NCI-H82 treated with DMSO at 0.1 percent for 48 hours (cell line): ENCODE data around the gene HNRNPH2.

ENCODE experiments used
- DNase-seq: peaks from one replicate; lab custom pipeline; 2025; ENCODE audit not compliant: unreplicated experiment; lab: John Stamatoyannopoulos, UW

HNRNPH2 gene

DNA sequence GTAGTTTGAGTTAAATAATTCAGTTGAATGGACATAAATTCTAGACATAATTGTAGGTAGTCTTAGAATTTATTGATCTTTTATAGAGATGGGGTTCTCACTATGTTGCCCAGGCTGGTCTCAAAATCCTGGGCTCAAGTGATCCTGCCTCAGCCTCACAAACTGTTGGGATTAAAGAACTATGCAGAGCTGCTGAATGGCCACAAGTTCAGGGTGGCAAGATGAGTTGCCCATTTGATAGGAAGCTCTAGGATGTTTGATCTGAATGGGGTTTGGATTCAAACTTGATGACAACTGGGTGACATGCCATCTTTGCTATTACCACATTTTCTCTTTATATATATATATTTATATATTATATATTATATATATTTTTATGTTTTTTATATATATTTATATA is 13.7 kb upstream of the HNRNPH2 start:
- DNase-seq, result no peak

DNA sequence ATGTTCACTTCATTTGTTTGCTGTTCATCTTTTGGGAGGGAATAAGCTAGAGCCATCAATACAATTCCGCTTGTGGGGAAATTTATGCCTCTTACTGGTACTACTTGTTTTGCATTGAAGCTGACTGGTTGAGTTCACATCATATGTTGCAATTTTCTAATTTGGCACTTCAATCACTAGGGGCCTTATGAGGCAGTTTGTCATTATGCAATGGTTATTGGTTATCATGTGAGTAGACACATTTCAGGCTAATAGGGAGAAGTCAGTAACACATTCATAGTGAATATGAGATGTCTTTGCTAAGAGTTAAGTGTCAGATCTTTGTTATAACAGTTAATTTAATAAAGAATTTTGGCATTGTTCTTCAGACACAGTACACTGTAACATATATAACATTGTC is 12.2 kb upstream of the HNRNPH2 start:
- DNase-seq, result no peak

DNA sequence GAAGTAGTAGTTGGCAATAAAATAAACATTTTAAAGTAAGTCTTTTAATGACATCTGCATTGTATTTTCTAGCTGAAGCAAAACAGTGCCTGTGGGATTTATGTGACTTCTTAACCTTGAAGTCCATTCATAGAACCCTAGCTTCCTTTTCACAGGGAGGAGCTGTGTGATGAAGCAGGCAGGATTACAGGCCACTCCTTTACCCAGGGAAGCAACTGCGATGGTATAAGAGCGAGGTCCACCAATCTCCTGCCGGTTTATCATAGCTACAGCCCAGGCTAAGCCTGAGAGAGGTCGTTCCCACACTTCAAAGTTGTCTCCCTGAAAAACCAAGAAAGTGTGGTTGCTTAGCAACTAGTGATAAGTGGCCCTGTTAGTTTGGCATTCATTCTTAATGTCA is 10.2 kb upstream of the HNRNPH2 start:
- DNase-seq, result no peak

DNA sequence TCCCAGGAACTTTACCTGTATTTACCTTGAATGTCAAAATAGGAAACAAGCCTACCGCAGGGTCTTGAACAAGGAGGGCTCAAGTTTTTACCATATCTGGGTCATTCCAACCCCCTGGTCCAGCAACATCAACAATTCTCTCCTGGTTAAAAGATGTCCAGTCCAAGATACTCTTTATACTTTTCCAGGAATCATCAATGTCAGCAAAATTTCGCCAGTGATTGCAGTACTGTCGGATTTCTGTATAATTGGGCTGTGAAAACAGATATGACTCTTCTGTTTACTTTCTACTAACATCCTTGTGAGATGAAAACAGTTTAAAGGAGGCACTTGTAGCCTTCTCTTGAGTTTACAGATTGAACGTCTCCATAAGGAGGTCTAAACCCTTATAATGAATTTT is 9.3 kb upstream of the HNRNPH2 start:
- no peak for DNase-seq

DNA sequence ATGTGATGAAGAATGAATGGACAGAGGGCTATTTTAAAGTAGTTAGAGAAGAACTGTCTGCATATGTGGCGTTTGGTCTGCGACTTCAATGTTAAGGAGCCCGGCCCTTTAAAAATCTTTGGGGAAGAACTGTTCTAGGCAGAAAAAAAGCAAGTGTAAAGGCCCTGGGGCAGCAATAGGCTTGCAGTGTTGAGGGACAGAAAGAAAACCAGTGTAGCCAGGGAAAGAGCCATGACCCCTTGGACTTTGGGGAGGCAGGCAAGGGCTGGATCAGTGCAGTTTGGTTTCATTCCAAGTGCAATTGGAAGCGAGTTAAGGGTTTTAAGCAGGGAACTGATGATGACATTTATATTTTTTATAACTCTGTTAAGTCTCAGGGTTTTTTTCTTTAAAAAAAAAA is 8.2 kb upstream of the HNRNPH2 start:
- no peak for DNase-seq

DNA sequence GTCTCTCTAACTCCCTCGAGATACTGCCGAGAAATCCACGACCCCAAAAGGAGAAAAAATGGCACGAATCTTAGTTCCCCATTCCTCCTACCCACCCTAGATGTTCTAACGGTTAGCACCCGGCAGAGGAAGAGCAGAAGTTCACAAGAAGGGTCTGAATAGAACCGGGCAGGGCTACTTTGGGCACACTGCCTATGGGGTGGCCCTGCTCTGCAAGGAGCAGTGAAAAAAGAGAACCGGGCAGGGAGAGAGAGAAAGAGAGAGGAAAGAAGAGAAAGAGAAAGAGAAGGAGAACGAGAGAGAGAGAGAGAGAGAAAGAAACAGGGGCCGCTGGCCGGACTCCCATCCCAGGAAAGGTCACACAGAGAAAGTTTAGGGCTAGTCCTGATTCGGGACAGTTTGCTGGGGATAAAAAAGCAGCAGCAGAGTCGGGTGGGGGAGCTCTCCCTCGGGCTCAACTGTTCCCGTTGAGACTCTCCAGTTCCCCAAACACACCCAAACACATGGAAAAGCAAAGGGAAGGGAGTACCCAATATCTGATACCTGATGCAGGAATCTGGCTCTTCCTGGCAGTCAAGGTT is 765 bp upstream of the HNRNPH2 start:
- DNase-seq, result no peak

DNA sequence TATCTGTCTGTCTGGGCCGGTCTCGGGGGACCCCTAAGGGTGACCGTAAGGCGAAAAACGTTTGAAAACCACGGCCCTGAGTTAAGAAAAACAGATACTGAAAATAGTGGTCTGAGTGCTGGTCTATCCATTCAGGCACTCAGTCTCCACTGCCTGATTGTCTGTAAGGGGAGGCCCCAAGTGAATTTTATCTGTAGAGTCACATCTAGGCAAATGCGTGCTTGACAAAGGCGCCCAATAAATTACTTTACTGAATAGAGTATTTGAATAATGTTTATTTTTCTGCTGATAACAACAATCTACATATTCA is 465 bp downstream of the HNRNPH2 start:
- DNase-seq, result no peak

DNA sequence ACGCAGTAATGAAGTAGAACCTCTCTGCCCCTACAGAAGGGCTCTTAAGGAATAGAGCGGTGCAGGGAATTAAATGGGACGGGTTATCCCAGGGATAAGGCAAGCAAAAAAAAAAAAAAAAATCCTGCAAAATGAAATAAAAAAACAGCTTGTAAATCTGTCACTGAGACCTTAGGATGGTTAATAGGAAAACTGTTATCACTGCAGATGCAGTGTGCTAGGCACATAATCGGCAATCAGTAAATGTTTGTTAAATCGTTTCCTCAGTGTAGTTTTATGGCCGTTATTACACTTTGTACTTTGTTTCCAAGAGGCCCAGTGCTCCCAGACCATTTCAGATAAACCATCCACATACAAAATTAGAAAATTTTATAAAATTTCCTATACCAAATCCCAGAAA is 1.0 kb downstream of the HNRNPH2 start:
- DNase-seq, result no peak

DNA sequence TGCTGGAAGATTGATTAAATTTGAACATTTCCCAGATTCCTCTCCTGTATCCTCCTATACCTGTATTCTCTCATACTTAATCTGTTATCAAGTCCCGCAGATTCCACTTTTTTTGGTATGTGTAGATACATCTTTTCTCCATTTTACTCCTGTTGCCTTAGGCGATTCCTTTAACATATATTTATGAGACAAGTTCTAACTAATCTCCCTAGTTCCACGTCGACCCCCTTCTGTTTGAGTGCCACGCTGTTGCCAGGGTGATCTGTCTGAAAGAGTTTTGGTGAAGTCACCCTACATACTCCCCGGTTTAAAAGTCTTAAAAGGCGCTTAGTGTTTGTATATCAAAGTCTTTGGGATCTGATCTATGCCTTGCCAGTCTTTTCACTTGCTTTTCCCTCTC is 2.4 kb downstream of the HNRNPH2 start:
- DNase-seq, result no peak

DNA sequence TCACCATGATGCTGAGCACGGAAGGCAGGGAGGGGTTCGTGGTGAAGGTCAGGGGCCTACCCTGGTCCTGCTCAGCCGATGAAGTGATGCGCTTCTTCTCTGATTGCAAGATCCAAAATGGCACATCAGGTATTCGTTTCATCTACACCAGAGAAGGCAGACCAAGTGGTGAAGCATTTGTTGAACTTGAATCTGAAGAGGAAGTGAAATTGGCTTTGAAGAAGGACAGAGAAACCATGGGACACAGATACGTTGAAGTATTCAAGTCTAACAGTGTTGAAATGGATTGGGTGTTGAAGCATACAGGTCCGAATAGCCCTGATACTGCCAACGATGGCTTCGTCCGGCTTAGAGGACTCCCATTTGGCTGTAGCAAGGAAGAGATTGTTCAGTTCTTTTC is 4.0 kb downstream of the HNRNPH2 start:
- DNase-seq, result no peak

DNA sequence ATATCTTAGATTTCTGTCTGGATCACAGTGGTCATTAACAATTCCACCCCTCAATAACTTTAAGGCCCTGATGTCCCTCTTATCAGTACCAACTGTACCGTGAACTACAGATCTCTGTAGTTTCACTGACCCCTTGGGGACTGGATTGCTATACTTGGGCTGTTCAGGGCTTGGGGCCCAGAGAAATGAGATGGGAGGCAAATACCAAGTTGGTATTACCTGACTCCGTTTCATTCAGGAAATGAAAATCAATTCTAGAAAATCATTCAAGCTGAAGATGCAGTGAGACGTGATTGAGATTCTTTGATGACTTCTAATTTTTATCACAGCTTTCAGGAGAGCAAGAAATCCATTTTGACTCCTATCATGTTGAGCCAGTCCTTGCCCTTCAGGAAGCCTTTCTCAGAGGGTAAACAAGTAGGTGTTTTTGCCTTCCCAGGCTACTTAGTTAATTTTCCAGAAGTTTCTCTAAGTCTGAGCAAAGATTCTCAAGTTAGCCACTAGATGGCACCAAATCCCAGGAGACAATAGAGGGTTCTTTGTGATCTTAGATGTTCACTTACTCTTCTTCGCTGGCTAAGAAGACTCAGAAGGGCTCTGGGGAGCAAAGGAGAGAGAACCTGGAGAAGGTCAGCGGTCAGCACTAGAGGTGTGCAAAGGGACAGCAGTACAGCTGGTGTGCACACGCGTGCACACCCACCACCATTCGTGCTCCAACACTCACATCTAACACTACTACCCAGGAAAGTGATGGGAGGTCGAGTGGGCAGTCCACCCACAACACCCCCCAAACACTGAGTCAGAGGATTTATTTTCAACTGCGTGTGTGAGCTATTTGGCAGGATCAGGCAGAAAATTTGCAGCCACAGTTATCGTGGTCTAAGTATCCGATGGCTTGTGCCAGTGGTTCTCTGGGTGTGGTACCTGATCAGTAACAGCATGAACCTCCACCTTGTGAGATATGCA is 7.4 kb downstream of the HNRNPH2 start:
- peak; percentile 57 for DNase-seq

DNA sequence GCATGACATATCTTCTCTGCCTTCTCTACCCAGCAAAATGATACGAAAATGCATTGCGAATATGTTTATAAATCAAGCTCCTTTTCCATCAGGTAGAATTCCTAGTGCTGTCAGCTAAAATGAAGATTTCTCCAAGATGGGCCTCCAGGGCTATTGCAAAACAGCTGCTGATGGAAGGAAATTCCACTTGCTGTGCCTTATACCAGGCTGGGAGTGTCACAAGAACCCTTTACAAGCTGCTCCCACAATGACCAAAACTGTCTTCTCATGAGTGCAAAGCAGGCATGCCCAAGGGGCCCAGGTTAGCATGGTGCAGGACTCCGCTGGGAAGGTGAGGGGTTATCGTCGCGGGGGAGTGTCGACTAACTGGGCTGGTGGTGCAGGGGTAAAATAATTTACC is 8.7 kb downstream of the HNRNPH2 start:
- DNase-seq, result no peak

DNA sequence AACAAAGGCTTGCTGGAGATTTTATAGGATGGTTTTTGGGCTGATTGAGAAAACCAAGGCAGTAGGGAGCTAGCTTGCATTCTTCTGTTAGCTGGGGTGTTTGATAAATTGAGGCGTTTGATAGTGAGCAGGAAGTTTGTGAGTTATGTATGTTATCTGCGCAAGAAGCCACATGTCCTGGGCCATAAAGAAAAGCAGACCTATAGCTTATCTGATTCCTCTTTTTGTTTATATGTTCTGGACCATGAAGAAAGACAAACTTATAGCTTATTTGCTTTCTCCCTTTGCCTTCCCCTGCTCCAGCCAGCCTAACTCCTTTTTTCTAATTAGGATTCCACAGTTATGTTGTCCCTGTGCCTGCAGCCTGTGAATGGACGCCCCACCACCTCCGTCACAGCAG is 9.2 kb downstream of the HNRNPH2 start:
- DNase-seq, result no peak

DNA sequence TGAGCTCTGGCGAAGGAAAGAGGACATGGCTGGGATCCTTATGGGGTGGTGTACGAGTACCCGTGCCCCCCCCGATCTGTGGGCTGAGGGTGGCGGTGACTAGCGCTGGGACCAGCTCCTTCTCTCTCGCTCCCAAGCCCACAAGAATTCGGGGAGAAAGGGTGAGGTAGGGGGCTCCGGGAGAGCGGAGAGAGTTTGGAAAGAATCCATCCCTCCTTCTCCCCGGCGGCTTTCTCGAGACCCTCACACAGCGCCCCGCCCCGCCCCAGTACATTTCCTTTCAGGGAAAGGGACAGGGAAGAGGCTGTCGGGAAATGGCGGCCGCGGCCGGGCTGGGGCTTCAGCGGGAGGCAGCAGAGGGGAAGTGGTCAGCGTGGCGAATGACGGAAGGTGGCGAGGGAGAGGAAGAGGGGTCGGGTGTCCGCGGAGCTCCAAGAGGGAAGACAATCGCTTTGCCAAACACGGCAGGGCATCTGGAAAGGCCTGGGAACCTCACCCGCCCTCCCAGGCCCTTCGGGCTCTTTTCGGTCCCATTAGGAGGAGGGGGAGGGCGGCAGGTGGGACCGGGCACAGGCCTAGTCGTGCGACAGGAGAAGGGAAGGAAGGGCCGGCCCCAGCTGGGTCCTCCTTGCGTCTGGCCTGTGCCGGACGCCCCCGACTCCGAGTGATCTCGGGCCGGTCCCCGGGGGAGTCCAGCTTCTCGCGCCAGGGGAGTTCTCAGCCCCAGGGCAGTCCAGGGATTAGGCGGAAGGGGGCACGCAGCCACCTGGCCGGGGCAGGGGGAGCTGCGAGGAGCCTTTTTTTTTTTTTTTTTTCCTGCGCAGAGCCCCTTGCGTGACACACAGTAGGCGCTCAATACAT is 10.2 kb downstream of the HNRNPH2 start:
- DNase-seq, result no peak

DNA sequence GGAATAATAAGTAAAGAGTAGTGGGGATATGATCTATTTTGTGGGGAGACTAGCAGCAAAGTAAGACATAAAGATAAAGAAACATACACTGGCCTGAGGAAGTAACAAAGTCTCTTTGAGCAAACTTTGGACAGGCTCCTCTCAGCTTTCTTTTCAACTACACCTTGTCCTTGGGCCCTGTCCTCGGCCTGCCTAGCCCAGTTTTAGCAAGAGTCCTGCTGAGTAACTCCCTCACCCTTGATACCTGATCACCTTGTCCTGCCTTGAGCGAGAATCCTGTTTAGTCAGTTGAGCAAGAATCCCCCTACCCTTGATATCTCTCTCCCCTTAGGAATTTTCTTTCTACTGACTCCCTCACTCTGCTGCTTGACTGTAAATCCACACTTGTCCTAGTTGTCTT is 11.5 kb downstream of the HNRNPH2 start:
- DNase-seq, result no peak

DNA sequence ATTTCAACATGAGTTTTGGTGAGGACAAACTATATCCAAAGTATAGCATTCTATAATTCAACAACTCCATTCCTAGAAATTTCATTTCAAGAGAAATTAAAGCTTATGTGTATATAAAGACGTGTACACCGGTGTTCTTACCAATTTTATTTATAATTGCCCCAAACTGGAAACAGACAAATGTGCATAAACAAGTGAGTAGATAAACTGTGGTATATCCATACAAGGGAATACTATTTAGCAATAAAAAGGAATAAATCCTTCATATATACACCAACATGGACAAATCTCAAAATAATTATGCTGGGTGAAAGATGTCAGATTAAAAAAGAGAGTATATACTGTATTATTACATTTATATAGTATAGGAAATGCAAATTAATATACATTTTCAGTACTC is 19.9 kb downstream of the HNRNPH2 start:
- no peak for DNase-seq

DNA sequence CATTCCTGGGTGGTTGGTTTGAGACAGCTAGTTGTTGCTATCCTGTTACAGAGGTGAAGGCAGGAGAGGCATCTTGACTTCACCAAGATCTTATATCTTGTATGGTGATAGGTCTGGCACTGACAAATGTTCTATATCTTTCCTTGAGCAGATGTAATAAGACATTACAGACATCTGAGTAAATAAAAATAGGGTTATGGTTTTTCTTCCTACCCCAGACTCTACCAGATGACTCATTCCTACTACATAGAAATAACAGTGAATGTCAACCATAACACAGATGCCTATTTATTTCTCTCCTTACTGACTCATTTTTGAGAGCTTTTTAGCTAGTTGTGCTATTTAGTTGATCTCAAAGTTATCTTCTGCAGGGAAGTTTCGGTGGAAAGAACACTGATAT is 21.9 kb downstream of the HNRNPH2 start:
- DNase-seq, result no peak

DNA sequence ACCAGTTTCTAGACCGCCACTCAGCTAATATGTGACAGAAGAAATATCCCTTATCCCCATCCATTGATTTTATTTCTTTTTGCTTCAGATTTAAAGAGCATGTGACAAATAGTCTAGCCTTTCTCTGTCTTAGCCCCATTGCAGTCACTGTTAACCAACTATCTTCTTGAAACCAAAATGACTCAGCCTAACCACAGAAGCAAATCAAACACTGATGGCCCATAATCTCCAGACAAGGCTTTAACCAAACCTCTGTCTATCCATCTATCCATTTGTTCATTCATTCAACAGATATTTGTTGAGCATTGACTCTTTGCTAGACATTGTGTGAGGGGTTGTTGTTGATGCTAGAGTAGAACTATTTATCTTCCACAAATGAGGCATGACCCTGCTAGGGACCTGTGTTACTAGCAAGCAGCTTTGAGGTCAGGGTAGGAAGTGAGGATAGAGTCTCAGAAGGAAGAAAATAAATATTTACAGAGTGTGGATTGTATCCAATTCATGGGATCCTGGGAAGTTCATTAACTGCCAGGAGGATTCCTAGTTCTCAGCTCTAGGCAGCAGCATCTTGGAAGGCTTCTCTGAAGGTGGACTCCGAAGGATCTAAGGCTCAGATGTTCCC is 22.5 kb downstream of the HNRNPH2 start:
- no peak for DNase-seq

DNA sequence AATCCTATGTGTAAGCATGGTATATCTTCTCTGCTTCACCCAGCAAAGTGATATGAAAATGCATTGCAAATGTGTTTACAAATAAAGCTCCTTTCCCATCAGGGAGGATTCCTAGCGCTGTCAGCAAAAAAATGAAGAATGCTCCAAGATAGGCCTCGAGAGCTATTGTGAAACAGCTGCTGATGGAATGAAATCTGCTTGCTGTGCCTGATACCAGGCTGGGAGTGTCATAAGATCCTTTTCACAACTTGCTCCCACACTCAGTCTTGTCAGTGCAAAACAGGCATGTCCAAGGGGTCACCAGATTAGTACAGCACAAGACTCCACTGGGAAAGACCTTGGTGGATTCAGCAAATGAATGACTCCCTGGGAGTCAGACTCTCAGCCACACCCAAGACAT is 34.1 kb downstream of the HNRNPH2 start:
- no peak for DNase-seq

DNA sequence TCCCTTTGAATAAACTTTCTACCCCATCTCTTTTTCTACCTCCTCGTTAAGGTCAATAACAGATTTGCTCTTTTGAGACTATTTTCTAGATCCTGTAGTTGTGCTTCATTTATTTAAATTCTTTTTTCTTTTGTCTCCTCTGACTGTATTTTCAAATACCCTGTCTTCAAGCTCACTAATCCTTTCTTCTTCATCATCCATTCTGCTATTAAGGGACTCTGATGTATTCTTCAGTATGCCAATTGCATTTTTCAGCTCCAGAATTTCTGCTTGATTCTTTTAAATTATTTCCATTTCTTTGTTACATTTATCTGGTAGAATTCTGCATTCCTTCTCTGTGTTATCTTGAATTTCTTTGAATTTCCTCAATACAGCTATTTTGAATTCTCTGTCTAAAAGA is 41.3 kb downstream of the HNRNPH2 start:
- no peak for DNase-seq

DNA sequence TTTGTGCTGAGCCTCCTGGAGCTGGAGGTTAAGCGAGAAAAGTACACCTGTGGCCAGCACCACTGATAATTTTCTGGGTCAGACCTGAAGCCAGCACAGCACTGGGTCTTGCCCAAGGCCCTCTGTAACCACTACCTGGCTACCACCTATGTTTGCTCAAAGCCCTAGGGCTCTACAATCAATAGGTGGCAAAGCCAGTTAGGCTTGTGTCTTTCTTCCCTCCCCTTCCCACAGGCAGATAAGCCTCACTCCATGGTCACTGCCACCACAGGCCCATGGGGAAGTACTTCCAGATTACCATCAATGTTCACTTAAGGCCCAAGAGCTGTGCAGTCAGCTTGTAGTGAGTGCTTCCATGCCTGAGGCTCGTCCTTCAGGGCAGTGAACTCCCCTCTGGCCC is 42.1 kb downstream of the HNRNPH2 start:
- no peak for DNase-seq

DNA sequence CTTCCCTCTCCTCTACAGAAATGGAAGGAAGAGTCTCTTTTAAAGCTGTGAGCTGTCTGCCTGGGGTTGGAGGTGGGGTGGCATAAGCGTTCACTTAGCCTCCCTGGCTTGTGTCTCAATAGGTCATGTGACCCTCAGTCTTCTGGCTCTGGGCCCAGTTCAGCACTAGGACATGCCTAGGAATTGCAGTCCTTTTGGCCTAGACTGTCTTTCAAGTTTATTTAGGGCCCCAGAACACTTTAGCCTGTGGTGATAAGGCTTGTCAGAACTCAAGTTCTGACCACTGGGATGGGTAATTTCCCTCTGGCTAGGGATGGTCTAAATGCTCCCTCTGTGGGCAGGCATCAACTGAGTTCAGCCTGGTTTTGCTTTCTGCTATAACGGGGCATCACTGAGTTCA is 42.9 kb downstream of the HNRNPH2 start:
- DNase-seq, result no peak
